Right lung (tissue), 10 donors: ENCODE measurements around the gene CWC15. TPM values are rescaled to one million over a fixed set of nuclear protein-coding genes. Genes with fewer than 3 reads are reported as not detected.
"Not testable (repeated sequence)": the region's sequence is repeated elsewhere in the genome, so short reads cannot be mapped to it uniquely, and the experiment has no call there.

Experiments used
- DNase-seq, 2 donors: peaks; one replicate each; pipeline ENCODE4 v3.0.0-alpha.2; 2013
- long read RNA-seq, 8 donors: transcript quantifications; one replicate each; lab custom pipeline, GENCODE V29; 2026
- polyA plus RNA-seq, 5 donors: library from polyadenylated mRNA; unstranded; fragments of 120-200 nt; gene quantifications; one replicate each; pipeline versions ENCODE4 v1.2.1 to v1.2.3, GENCODE V29; 2013; ENCODE audit warnings: inconsistent platforms in 1 of 5, low replicate concordance in 1 of 5; ENCODE audit not compliant: insufficient read length in 5 of 5, insufficient read depth in 1 of 5

The CWC15 gene
- 100 to 1,000 TPM; 100 to 118 (median 110) TPM for polyA plus RNA-seq
- long read RNA-seq, donor 1, transcript CWC15-202 (4 exons, 905 nt), result minor isoform, 5 of 94 reads
- long read RNA-seq, donor 1, transcript CWC15-201 (7 exons, 1,576 nt), result major isoform, 50 of 94 reads
- long read RNA-seq, donor 1, partial matches to known transcripts, result 37 of 94 reads
- long read RNA-seq, donor 1, other reads (novel, unspliced or antisense), result 0 of 94 reads
- long read RNA-seq, donor 2, transcript CWC15-201 (7 exons, 1,576 nt), result major isoform, 36 of 53 reads
- long read RNA-seq, donor 2, partial matches to known transcripts, result 11 of 53 reads
- long read RNA-seq, donor 2, other reads (novel, unspliced or antisense), result 0 of 53 reads
- long read RNA-seq, donor 3, transcript CWC15-205 (3 exons, 559 nt), result minor isoform, 7 of 105 reads
- long read RNA-seq, donor 3, transcript CWC15-202 (4 exons, 905 nt), result minor isoform, 5 of 105 reads
- long read RNA-seq, donor 3, transcript CWC15-201 (7 exons, 1,576 nt), result major isoform, 46 of 105 reads
- long read RNA-seq, donor 3, partial matches to known transcripts, result 46 of 105 reads
- long read RNA-seq, donor 3, other reads (novel, unspliced or antisense), result 0 of 105 reads
- long read RNA-seq, donor 4, transcript CWC15-201 (7 exons, 1,576 nt), result major isoform, 20 of 41 reads
- long read RNA-seq, donor 4, partial matches to known transcripts, result 13 of 41 reads
- long read RNA-seq, donor 4, other reads (novel, unspliced or antisense), result 0 of 41 reads
- long read RNA-seq, donor 5, transcript CWC15-201 (7 exons, 1,576 nt), result major isoform, 55 of 104 reads
- long read RNA-seq, donor 5, transcript CWC15-202 (4 exons, 905 nt), result minor isoform, 9 of 104 reads
- long read RNA-seq, donor 5, transcript CWC15-205 (3 exons, 559 nt), result minor isoform, 7 of 104 reads
- long read RNA-seq, donor 5, partial matches to known transcripts, result 32 of 104 reads
- long read RNA-seq, donor 5, other reads (novel, unspliced or antisense), result 0 of 104 reads
- long read RNA-seq, donor 6, transcript CWC15-205 (3 exons, 559 nt), result minor isoform, 8 of 93 reads
- long read RNA-seq, donor 6, transcript CWC15-201 (7 exons, 1,576 nt), result major isoform, 50 of 93 reads
- long read RNA-seq, donor 6, transcript CWC15-202 (4 exons, 905 nt), result minor isoform, 9 of 93 reads
- long read RNA-seq, donor 6, partial matches to known transcripts, result 23 of 93 reads
- long read RNA-seq, donor 6, other reads (novel, unspliced or antisense), result 0 of 93 reads
- long read RNA-seq, donor 7, transcript CWC15-205 (3 exons, 559 nt), result minor isoform, 19 of 66 reads
- long read RNA-seq, donor 7, transcript CWC15-201 (7 exons, 1,576 nt), result major isoform, 29 of 66 reads
- long read RNA-seq, donor 7, partial matches to known transcripts, result 12 of 66 reads
- long read RNA-seq, donor 7, other reads (novel, unspliced or antisense), result 0 of 66 reads
- long read RNA-seq, donor 8, transcript CWC15-201 (7 exons, 1,576 nt), result major isoform, 19 of 23 reads
- long read RNA-seq, donor 8, partial matches to known transcripts, result 0 of 23 reads
- long read RNA-seq, donor 8, other reads (novel, unspliced or antisense), result 0 of 23 reads

- peak; percentile 93 to 95 for DNase-seq
Observed at GRCh38 chr11:94973099-94973968, at the start of gene CWC15, which contains the start of gene KDM4D. Gene CWC15, minus strand, starts transcription at chr11:94973556. Its CDS starts 1,371 bp downstream, at chr11:94972185. Gene KDM4D, plus strand, starts transcription at chr11:94973709. Its CDS starts 23,664 bp downstream, at chr11:94997373.

DNA sequence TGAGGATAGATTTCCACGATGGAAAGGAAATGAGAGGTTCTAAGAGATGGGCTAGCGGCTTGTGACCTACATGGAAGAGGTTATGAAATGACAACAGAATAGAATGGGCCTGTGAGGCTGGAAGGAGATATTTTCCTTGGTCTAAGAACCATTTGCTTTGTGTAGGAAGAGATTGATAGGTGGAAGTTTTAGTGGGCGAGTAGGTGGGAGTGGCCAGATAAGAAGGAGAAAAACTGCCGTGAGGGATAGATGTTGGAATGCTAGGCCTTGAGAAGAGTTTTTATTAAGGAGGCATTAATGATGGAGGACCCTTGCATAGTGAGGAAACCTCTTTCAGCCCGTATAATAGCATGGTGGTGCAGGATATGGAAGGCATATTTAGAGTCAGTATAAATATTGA is 48.1 kb upstream of the CWC15 start:
- not testable (repeated sequence) for DNase-seq

GRCh38 chr11:95016139-95016538 is 42.8 kb upstream of the CWC15 start:
- DNase-seq, result no peak

DNA sequence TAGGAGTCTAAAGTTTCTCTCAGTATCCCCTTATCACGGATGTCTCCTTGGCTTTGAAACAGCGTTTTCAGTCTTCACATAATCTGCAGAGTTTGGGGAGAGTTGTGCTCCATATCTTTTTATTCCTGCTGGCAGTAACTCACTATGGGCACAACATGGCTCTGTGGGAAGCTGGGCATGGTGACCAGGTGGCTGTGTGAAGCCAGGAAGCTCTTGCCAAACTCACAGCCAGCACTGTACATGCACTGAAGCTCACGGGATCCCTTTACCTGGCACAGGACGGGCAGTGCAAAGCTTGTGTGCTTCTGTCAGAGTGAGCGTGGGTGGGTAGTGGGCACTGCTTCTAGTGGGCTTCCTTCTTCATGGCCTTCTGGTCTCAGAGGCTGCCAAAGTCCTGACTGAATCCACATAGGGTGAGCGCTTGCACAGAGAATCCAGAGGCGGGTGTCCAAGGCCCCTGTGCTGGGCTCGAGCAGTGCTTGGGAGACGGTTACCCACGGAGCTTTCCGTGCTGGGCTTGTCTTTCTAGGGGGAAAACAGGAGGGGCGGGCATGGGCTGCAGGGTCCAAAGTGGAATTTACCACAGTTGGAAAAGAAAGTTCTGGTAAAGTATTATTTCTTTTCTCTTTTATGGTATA is 40.9 kb upstream of the CWC15 start:
- no peak for DNase-seq

DNA sequence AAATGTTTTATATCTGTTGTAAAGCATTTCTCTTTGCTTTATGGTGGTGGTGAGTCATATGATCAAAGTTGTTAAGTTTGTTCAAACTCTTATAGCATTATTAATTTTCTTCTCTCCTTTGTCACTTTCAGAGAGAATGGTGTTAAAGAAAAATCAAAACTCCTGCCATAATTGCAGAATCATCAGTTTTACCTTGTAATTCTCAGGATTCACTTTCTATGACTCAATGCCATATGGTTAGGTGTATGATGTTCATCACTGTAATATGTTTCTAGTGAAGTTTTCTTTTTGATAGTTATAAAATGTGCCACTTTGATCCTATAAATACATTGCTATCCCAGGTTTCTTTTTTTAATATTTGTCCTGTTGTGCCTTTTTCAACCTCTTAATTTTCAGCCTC is 38.0 kb upstream of the CWC15 start:
- no peak for DNase-seq

GRCh38 chr11:95005642-95006041 is 32.3 kb upstream of the CWC15 start:
- no peak for DNase-seq

DNA sequence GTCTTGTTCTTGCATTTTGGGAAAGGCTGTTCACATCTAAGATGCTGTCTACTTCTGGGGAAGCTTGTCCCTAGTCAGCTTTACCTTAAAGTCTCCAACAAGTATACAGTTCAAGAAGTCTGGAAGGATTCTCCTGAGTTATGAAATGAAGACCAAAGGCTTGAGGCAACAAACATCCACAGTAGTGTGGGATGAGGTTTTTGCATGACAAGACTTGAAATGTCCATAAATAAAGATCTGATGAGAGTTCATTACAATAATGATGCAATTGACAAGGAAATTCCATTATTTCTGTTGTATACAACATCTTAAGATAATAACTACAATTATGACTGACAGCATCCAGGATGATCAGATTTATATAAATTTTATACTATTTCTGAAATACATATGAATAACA is 30.4 kb upstream of the CWC15 start:
- no peak for DNase-seq

DNA sequence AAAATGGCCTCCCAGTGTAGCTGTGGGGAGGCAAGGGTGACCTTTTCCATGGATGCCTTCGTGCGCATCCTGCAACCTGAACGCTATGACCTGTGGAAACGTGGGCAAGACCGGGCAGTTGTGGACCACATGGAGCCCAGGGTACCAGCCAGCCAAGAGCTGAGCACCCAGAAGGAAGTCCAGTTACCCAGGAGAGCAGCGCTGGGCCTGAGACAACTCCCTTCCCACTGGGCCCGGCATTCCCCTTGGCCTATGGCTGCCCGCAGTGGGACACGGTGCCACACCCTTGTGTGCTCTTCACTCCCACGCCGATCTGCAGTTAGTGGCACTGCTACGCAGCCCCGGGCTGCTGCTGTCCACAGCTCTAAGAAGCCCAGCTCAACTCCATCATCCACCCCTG is 24.9 kb upstream of the CWC15 start:
- no peak for DNase-seq

- no peak for DNase-seq
Observed at GRCh38 chr11:94997437-94997836, 24.1 kb upstream of the CWC15 start.

DNA sequence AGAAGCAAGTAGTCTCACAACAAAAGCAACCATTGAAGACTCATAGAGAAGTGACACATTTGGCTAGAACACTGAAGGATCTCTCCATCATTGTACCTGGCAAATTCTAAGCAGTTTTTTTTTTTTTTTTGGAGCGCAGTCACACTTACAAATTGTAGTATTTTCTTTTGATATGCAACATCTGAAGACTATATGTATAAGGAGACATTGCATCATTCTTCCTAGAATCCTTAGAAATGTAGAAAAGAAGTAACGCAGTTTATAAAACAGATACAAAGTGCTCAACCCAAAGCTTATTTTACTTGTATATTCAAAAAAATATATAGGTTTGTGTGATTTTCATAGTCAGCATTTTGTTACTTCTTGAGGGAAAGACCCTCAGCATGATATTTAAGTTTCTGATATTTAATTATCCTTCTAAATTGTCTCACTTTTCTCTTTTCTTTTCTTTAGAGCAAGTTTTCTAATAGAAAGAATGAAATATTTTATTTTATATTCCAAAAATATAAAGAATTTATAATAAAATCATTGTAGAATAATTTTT is 20.1 kb upstream of the CWC15 start:
- no peak for DNase-seq

- DNase-seq, result no peak
Observed at GRCh38 chr11:94988748-94989147, 15.4 kb upstream of the CWC15 start.

DNA sequence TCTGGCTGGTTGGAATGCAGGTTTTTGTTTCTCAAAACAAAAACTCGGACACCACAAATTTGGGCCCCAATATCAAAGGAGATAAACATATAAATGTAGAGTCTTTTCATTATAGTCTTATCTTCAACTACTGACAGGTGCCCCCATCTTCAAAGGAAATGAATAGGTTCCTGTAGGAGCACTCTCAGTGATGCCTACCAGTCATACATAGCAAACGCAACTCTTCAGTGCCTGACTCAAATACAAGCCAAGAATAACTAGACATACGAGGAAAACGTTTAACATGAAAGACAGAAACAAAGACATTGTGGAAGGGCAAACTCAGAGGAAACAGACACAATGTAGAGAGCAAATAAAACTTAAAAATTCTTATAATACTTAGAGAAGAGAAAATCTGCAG is 14.0 kb upstream of the CWC15 start:
- no peak for DNase-seq

DNA sequence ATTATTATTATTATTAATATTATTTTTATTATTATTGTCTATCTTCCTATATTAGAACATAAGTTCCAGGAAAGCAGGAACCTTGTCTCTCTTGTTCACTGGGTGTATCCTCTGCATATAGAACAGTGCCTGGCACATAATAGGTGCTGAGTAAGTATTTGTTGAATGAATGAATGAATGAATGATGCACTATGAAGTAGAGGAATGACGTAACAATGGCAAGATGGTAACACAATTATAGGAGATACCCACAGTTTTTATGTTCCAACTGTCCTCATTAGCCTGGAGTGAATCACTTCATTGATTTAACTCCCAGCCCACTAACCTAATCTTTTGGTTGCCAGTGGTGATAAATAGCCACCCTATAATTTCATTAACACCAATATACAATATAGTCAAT is 2.2 kb upstream of the CWC15 start:
- no peak for DNase-seq

GRCh38 chr11:94974178-94974577 is 822 bp upstream of the CWC15 start:
- no peak for DNase-seq

GRCh38 chr11:94972700-94973098 is 657 bp downstream of the CWC15 start:
- DNase-seq, result no peak

GRCh38 chr11:94968334-94968958 is 4.9 kb downstream of the CWC15 start:
- no peak for DNase-seq

DNA sequence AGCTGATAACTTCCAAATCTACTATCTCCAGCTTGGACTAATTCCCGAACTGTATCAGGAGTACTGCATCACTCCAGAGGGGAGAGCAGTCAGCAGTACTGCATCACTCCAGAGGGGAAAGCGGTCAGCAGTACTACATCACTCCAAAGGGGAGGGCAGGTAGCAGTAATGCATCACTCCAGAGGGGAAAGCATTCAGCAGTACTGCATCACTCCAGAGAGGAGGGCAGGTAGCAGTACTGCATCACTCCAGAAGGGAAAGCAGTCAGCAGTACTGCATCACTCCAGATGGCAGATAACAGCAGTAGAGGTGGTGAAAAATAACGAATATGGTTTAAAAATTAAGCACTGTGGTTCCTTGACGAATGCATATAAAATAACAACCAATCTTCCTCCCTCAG is 8.4 kb downstream of the CWC15 start:
- DNase-seq, result no peak

DNA sequence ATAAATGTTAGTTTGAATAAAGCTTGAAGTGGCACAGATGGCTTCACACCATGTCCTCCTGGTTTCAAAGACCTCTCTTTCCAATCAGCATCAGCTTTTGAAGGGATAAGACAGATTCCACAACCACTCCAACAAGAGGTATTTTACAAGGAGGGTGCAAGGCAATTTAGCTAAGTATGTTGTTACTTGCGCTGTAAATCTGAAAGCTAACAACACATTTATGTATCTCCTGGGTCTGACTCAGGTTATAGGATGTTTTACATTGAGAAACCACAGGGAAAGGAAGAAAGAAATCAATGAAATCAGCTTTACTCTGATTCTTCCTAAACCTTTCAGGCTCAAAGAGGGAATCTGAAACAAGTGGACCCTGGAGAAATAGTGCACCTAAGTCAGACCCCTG is 12.1 kb downstream of the CWC15 start:
- no peak for DNase-seq

GRCh38 chr11:94960488-94960887 is 12.9 kb downstream of the CWC15 start:
- DNase-seq, result no peak
